ENCODE results near the gene AASS.

The AASS gene

GRCh38 chr7:122059542-122059941 is 84.5 kb downstream of the AASS start:
- H3K4me3 ChIP-seq (ENCODE audit: insufficient read depth, low read depth, low read length, poor library complexity, severe bottlenecking): no peak overlapping the region
- no peak for DNase-seq

GRCh38 chr7:122056977-122057376 is 87.1 kb downstream of the AASS start:
- no peak overlapping the region for H3K4me3 ChIP-seq (ENCODE audit: insufficient read depth, low read depth, low read length, poor library complexity, severe bottlenecking)
- no peaks in the 10 kb centered on the region for H3K4me1 ChIP-seq (ENCODE audit: control insufficient read depth, insufficient read depth, low read length, poor library complexity, severe bottlenecking)
- DNase-seq: no peak
- H3K27me3 ChIP-seq (replicated peaks; ENCODE audit: control insufficient read depth, insufficient read depth, low read length, poor library complexity, severe bottlenecking): no peaks in the 10 kb centered on the region
- H3K27ac ChIP-seq (ENCODE audit: insufficient read depth, low read length, poor library complexity, severe bottlenecking): no peak overlapping the region
- H3K36me3 ChIP-seq (ENCODE audit: control insufficient read depth, insufficient read depth, low read length): no peaks in the 10 kb centered on the region
- no peaks in the 10 kb centered on the region for H3K9me3 ChIP-seq (ENCODE audit: control insufficient read depth, low read length)

More at GRCh38 chr7:122059542-122059941, 84.5 kb downstream of the AASS start:
- no peaks in the 10 kb centered on the region for H3K9me3 ChIP-seq (ENCODE audit: control insufficient read depth, low read length)
- H3K36me3 ChIP-seq (ENCODE audit: control insufficient read depth, insufficient read depth, low read length): no peaks in the 10 kb centered on the region
- no peak overlapping the region for H3K27ac ChIP-seq (ENCODE audit: insufficient read depth, low read length, poor library complexity, severe bottlenecking)
- no peaks in the 10 kb centered on the region for H3K4me1 ChIP-seq (ENCODE audit: control insufficient read depth, insufficient read depth, low read length, poor library complexity, severe bottlenecking)
- H3K27me3 ChIP-seq (replicated peaks; ENCODE audit: control insufficient read depth, insufficient read depth, low read length, poor library complexity, severe bottlenecking): no peaks in the 10 kb centered on the region

- no peak for DNase-seq
- no peaks in the 10 kb centered on the region for H3K9me3 ChIP-seq (ENCODE audit: control insufficient read depth, low read length)
- no peak overlapping the region for H3K4me3 ChIP-seq (ENCODE audit: insufficient read depth, low read depth, low read length, poor library complexity, severe bottlenecking)
- H3K27ac ChIP-seq (ENCODE audit: insufficient read depth, low read length, poor library complexity, severe bottlenecking): no peak overlapping the region
- no peaks in the 10 kb centered on the region for H3K4me1 ChIP-seq (ENCODE audit: control insufficient read depth, insufficient read depth, low read length, poor library complexity, severe bottlenecking)
- no peaks in the 10 kb centered on the region for H3K27me3 ChIP-seq (replicated peaks; ENCODE audit: control insufficient read depth, insufficient read depth, low read length, poor library complexity, severe bottlenecking)
- no peaks in the 10 kb centered on the region for H3K36me3 ChIP-seq (ENCODE audit: control insufficient read depth, insufficient read depth, low read length)
Observed at GRCh38 chr7:122055073-122055472, 89.0 kb downstream of the AASS start.

- no peak overlapping the region for H3K27ac ChIP-seq (ENCODE audit: insufficient read depth, low read length, poor library complexity, severe bottlenecking)
- no peak for DNase-seq
- H3K4me3 ChIP-seq (ENCODE audit: insufficient read depth, low read depth, low read length, poor library complexity, severe bottlenecking): no peak overlapping the region
- no peaks in the 10 kb centered on the region for H3K4me1 ChIP-seq (ENCODE audit: control insufficient read depth, insufficient read depth, low read length, poor library complexity, severe bottlenecking)
- no peaks in the 10 kb centered on the region for H3K27me3 ChIP-seq (replicated peaks; ENCODE audit: control insufficient read depth, insufficient read depth, low read length, poor library complexity, severe bottlenecking)
- H3K36me3 ChIP-seq (ENCODE audit: control insufficient read depth, insufficient read depth, low read length): no peaks in the 10 kb centered on the region
- no peaks in the 10 kb centered on the region for H3K9me3 ChIP-seq (ENCODE audit: control insufficient read depth, low read length)
Observed at GRCh38 chr7:122054393-122054792, 89.7 kb downstream of the AASS start.

GRCh38 chr7:122046402-122046801 is 97.6 kb downstream of the AASS start:
- Histone ChIP-seq H3K36me3 (ENCODE audit: control insufficient read depth, insufficient read depth, low read length) (no peaks in the 10 kb centered on the region), H3K27me3 (replicated peaks; ENCODE audit: control insufficient read depth, insufficient read depth, low read length, poor library complexity, severe bottlenecking) (no peaks in the 10 kb centered on the region), H3K27ac (ENCODE audit: insufficient read depth, low read length, poor library complexity, severe bottlenecking) (no peak overlapping the region), H3K4me3 (ENCODE audit: insufficient read depth, low read depth, low read length, poor library complexity, severe bottlenecking) (no peak overlapping the region), H3K4me1 (ENCODE audit: control insufficient read depth, insufficient read depth, low read length, poor library complexity, severe bottlenecking) (no peaks in the 10 kb centered on the region), H3K9me3 (ENCODE audit: control insufficient read depth, low read length) (no peaks in the 10 kb centered on the region)
- DNase-seq: no peak

GRCh38 chr7:122040147-122040546 is 103.9 kb downstream of the AASS start:
- Histone ChIP-seq H3K4me1 (ENCODE audit: control insufficient read depth, insufficient read depth, low read length, poor library complexity, severe bottlenecking) (no peaks in the 10 kb centered on the region), H3K27ac (ENCODE audit: insufficient read depth, low read length, poor library complexity, severe bottlenecking) (no peak overlapping the region), H3K4me3 (ENCODE audit: insufficient read depth, low read depth, low read length, poor library complexity, severe bottlenecking) (no peak overlapping the region), H3K9me3 (ENCODE audit: control insufficient read depth, low read length) (no peaks in the 10 kb centered on the region), H3K27me3 (replicated peaks; ENCODE audit: control insufficient read depth, insufficient read depth, low read length, poor library complexity, severe bottlenecking) (no peaks in the 10 kb centered on the region), H3K36me3 (ENCODE audit: control insufficient read depth, insufficient read depth, low read length) (no peaks in the 10 kb centered on the region)
- no peak for DNase-seq

- H3K36me3 ChIP-seq (ENCODE audit: control insufficient read depth, insufficient read depth, low read length): no peaks in the 10 kb centered on the region
Observed at GRCh38 chr7:122038904-122039303, 105.1 kb downstream of the AASS start.

GRCh38 chr7:122038134-122038533 is 105.9 kb downstream of the AASS start:
- Histone ChIP-seq H3K9me3 (ENCODE audit: control insufficient read depth, low read length) (no peaks in the 10 kb centered on the region), H3K27me3 (replicated peaks; ENCODE audit: control insufficient read depth, insufficient read depth, low read length, poor library complexity, severe bottlenecking) (no peaks in the 10 kb centered on the region), H3K36me3 (ENCODE audit: control insufficient read depth, insufficient read depth, low read length) (no peaks in the 10 kb centered on the region), H3K4me1 (ENCODE audit: control insufficient read depth, insufficient read depth, low read length, poor library complexity, severe bottlenecking) (no peaks in the 10 kb centered on the region), H3K27ac (ENCODE audit: insufficient read depth, low read length, poor library complexity, severe bottlenecking) (no peak overlapping the region), H3K4me3 (ENCODE audit: insufficient read depth, low read depth, low read length, poor library complexity, severe bottlenecking) (no peak overlapping the region)
- no peak for DNase-seq

More at GRCh38 chr7:122038904-122039303, 105.1 kb downstream of the AASS start:
- Histone ChIP-seq H3K27me3 (replicated peaks; ENCODE audit: control insufficient read depth, insufficient read depth, low read length, poor library complexity, severe bottlenecking) (no peaks in the 10 kb centered on the region), H3K4me3 (ENCODE audit: insufficient read depth, low read depth, low read length, poor library complexity, severe bottlenecking) (no peak overlapping the region), H3K4me1 (ENCODE audit: control insufficient read depth, insufficient read depth, low read length, poor library complexity, severe bottlenecking) (no peaks in the 10 kb centered on the region), H3K9me3 (ENCODE audit: control insufficient read depth, low read length) (no peaks in the 10 kb centered on the region), H3K27ac (ENCODE audit: insufficient read depth, low read length, poor library complexity, severe bottlenecking) (no peak overlapping the region)
- no peak for DNase-seq

- Histone ChIP-seq H3K4me1 (ENCODE audit: control insufficient read depth, insufficient read depth, low read length, poor library complexity, severe bottlenecking) (no peaks in the 10 kb centered on the region), H3K36me3 (ENCODE audit: control insufficient read depth, insufficient read depth, low read length) (no peaks in the 10 kb centered on the region)
Observed at GRCh38 chr7:122035876-122036275, 108.2 kb downstream of the AASS start.

GRCh38 chr7:122033641-122034040 is 110.4 kb downstream of the AASS start:
- H3K27ac ChIP-seq (ENCODE audit: insufficient read depth, low read length, poor library complexity, severe bottlenecking): no peak overlapping the region
- H3K4me3 ChIP-seq (ENCODE audit: insufficient read depth, low read depth, low read length, poor library complexity, severe bottlenecking): no peak overlapping the region
- H3K36me3 ChIP-seq (ENCODE audit: control insufficient read depth, insufficient read depth, low read length): no peaks in the 10 kb centered on the region
- no peaks in the 10 kb centered on the region for H3K9me3 ChIP-seq (ENCODE audit: control insufficient read depth, low read length)
- no peak for DNase-seq
- no peaks in the 10 kb centered on the region for H3K27me3 ChIP-seq (replicated peaks; ENCODE audit: control insufficient read depth, insufficient read depth, low read length, poor library complexity, severe bottlenecking)
- H3K4me1 ChIP-seq (ENCODE audit: control insufficient read depth, insufficient read depth, low read length, poor library complexity, severe bottlenecking): no peaks in the 10 kb centered on the region

More at GRCh38 chr7:122035876-122036275, 108.2 kb downstream of the AASS start:
- no peak overlapping the region for H3K4me3 ChIP-seq (ENCODE audit: insufficient read depth, low read depth, low read length, poor library complexity, severe bottlenecking)
- H3K9me3 ChIP-seq (ENCODE audit: control insufficient read depth, low read length): no peaks in the 10 kb centered on the region
- no peaks in the 10 kb centered on the region for H3K27me3 ChIP-seq (replicated peaks; ENCODE audit: control insufficient read depth, insufficient read depth, low read length, poor library complexity, severe bottlenecking)
- DNase-seq: no peak
- H3K27ac ChIP-seq (ENCODE audit: insufficient read depth, low read length, poor library complexity, severe bottlenecking): no peak overlapping the region

- Histone ChIP-seq H3K9me3 (ENCODE audit: control insufficient read depth, low read length) (no peaks in the 10 kb centered on the region), H3K4me1 (ENCODE audit: control insufficient read depth, insufficient read depth, low read length, poor library complexity, severe bottlenecking) (no peaks in the 10 kb centered on the region), H3K27ac (ENCODE audit: insufficient read depth, low read length, poor library complexity, severe bottlenecking) (no peak overlapping the region), H3K36me3 (ENCODE audit: control insufficient read depth, insufficient read depth, low read length) (no peaks in the 10 kb centered on the region), H3K4me3 (ENCODE audit: insufficient read depth, low read depth, low read length, poor library complexity, severe bottlenecking) (no peak overlapping the region), H3K27me3 (replicated peaks; ENCODE audit: control insufficient read depth, insufficient read depth, low read length, poor library complexity, severe bottlenecking) (no peaks in the 10 kb centered on the region)
- DNase-seq: no peak
Observed at GRCh38 chr7:122027058-122027457, 117.0 kb downstream of the AASS start.

Measured in effector memory CD4-positive, alpha-beta T cell (primary cell).